ENCODE measurements around the gene ZNF500.

DNA sequence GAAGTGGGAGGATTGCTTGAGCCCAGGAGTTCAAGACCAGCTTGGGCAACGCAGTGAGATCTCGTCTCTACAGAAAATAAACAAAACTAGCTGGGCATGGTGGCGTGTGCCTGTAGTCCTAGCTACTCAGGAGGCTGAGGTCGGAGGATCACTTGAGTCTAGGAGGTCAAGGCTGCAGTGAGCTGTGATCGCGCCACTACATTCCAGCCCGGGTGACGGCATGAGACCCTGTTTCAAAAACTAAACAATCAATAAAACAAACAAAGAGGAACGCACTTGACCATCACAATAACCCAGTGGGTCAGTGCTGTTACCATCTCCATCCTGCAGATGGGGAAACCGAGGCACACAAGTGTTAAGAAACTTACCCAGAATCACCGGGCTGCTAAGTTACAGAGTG lies 13.7 kb downstream of the ZNF500 start:
- TF ChIP-seq EZH2phosphoT487 (conservative IDR thresholded peaks at IDR 0.05; ENCODE audit: low read length) = no peak
- TF ChIP-seq, protein P1, sequence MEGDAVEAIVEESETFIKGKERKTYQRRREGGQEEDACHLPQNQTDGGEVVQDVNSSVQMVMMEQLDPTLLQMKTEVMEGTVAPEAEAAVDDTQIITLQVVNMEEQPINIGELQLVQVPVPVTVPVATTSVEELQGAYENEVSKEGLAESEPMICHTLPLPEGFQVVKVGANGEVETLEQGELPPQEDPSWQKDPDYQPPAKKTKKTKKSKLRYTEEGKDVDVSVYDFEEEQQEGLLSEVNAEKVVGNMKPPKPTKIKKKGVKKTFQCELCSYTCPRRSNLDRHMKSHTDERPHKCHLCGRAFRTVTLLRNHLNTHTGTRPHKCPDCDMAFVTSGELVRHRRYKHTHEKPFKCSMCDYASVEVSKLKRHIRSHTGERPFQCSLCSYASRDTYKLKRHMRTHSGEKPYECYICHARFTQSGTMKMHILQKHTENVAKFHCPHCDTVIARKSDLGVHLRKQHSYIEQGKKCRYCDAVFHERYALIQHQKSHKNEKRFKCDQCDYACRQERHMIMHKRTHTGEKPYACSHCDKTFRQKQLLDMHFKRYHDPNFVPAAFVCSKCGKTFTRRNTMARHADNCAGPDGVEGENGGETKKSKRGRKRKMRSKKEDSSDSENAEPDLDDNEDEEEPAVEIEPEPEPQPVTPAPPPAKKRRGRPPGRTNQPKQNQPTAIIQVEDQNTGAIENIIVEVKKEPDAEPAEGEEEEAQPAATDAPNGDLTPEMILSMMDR (IDR thresholded peaks at IDR 0.05; ENCODE audit: insufficient read depth, low read length, poor library complexity, severe bottlenecking) = no peak

Data from SU-DHL-6 (cell line).